DOHH2 (cell line): ENCODE results near the gene NDUFAF2.
"Not testable (repeated sequence)": the region's sequence is repeated elsewhere in the genome, so short reads cannot be mapped to it uniquely, and the experiment has no call there.

ENCODE experiments used
- H3F3A ChIP-seq: fragments of 200-600 bp; sonication (generic), shearing (Covaris generic); 2 replicates; pipeline ENCODE4 v1.6.0; 2016; ENCODE audit warnings: antibody characterized with exemption, mild to moderate bottlenecking; ENCODE audit not compliant: control insufficient read depth, insufficient read depth
- H3K27ac ChIP-seq: fragments of 200-600 bp; sonication (generic); 2 replicates; pipeline ENCODE4 v1.5.1; 2014; ENCODE audit warnings: low read depth, mild to moderate bottlenecking, low read length, moderate library complexity
- H3K27me3 ChIP-seq: fragments of 200-600 bp; sonication (generic); 2 replicates; pipeline ENCODE4 v1.6.1; 2014; ENCODE audit warnings: mild to moderate bottlenecking, low read length, mixed read lengths; ENCODE audit not compliant: control insufficient read depth
- H3K36me3 ChIP-seq: fragments of 200-600 bp; sonication (generic); 2 replicates; pipeline ENCODE4 v1.6.1; 2014; ENCODE audit warnings: mild to moderate bottlenecking, low read length, moderate library complexity, mixed read lengths; ENCODE audit not compliant: control insufficient read depth
- H3K4me1 ChIP-seq: fragments of 200-600 bp; sonication (generic); 2 replicates; pipeline ENCODE4 v1.6.1; 2014; ENCODE audit warnings: mild to moderate bottlenecking, low read length, mixed read lengths; ENCODE audit not compliant: control insufficient read depth
- H3K4me2 ChIP-seq: fragments of 200-600 bp; sonication (generic); 2 replicates; pipeline ENCODE4 v1.6.0; 2014; ENCODE audit warnings: mild to moderate bottlenecking, low read length, moderate library complexity
- H3K4me3 ChIP-seq: fragments of 200-600 bp; sonication (generic); 2 replicates; pipeline ENCODE4 v1.5.1; 2014; ENCODE audit warnings: mild to moderate bottlenecking, low read length, mixed read lengths
- H3K79me2 ChIP-seq: fragments of 200-600 bp; sonication (generic); 2 replicates; pipeline ENCODE4 v1.6.1; 2014; ENCODE audit warnings: mild to moderate bottlenecking, low read length, mixed read lengths; ENCODE audit not compliant: control insufficient read depth
- H3K9me2 ChIP-seq: fragments of 200-600 bp; sonication (generic); replicated peaks from 2 replicates; pipeline ENCODE4 v1.6.1; 2014; ENCODE audit warnings: mild to moderate bottlenecking, low read length, mixed read lengths; ENCODE audit not compliant: control insufficient read depth
- H3K9me3 ChIP-seq: fragments of 200-600 bp; sonication (generic); 2 replicates; pipeline ENCODE4 v1.6.1; 2014; ENCODE audit warnings: antibody characterized with exemption, low read length, mixed read lengths; ENCODE audit not compliant: control insufficient read depth, insufficient read depth
- H4K20me1 ChIP-seq: fragments of 200-600 bp; sonication (generic); 2 replicates; pipeline ENCODE4 v1.6.0; 2014; ENCODE audit warnings: low read depth, mild to moderate bottlenecking, antibody characterized with exemption, low read length, moderate library complexity; ENCODE audit not compliant: control insufficient read depth, insufficient read depth
- CTCF ChIP-seq: fragments of 200-600 bp; sonication (generic); IDR thresholded peaks from one replicate; pipeline ENCODE4 v1.5.1; 2014; ENCODE audit warnings: antibody characterized with exemption, mild to moderate bottlenecking, low read depth, low read length; ENCODE audit not compliant: poor library complexity, severe bottlenecking
- EZH2phosphoT487 ChIP-seq: fragments of 200-600 bp; sonication (generic); IDR thresholded peaks from 2 replicates; pipeline ENCODE4 v1.6.1; 2017; ENCODE audit warnings: borderline replicate concordance, mild to moderate bottlenecking, antibody characterized with exemption, low read length, moderate library complexity, mixed read lengths

Gene NDUFAF2

GRCh38 chr5:61085885-61086284 lies 140.9 kb downstream of the NDUFAF2 start:
- Histone ChIP-seq H3K9me2 (no peaks in the 10 kb centered on the region), H3K36me3 (peaks cover 3% of the 10 kb centered on the region; the same call in 1 of the 2 replicates), H3K27me3 (no peaks in the 10 kb centered on the region), H3K9me3 (no peaks in the 10 kb centered on the region), H4K20me1 (no peaks in the 10 kb centered on the region), H3K27ac (no peak overlapping the region), H3K4me3 (no peak overlapping the region), H3K4me1 (peaks cover 8% of the 10 kb centered on the region), H3K79me2 (no peaks in the 10 kb centered on the region), H3F3A (no peaks in the 10 kb centered on the region), H3K4me2 (no peak overlapping the region)
- no peak for TF ChIP-seq EZH2phosphoT487
- no peak for TF ChIP-seq CTCF

- Histone ChIP-seq H4K20me1 (no peaks in the 10 kb centered on the region), H3K4me1 (peaks cover 8% of the 10 kb centered on the region), H3K4me2 (no peak overlapping the region), H3K27ac (no peak overlapping the region), H3K4me3 (no peak overlapping the region), H3K27me3 (no peaks in the 10 kb centered on the region), H3K36me3 (peaks cover 3% of the 10 kb centered on the region; the same call in 1 of the 2 replicates), H3K9me2 (no peaks in the 10 kb centered on the region), H3F3A (no peaks in the 10 kb centered on the region), H3K79me2 (no peaks in the 10 kb centered on the region), H3K9me3 (no peaks in the 10 kb centered on the region)
- TF ChIP-seq EZH2phosphoT487 = no peak
- no peak for TF ChIP-seq CTCF
Measured at GRCh38 chr5:61087921-61088320, 142.9 kb downstream of the NDUFAF2 start.

GRCh38 chr5:61089351-61089750 lies 144.3 kb downstream of the NDUFAF2 start:
- Histone ChIP-seq H3K9me2 (no peaks in the 10 kb centered on the region), H3K9me3 (no peaks in the 10 kb centered on the region), H3K79me2 (no peaks in the 10 kb centered on the region), H3K4me2 (no peak overlapping the region), H3K36me3 (peaks cover 2% of the 10 kb centered on the region; the same call in 1 of the 2 replicates), H4K20me1 (no peaks in the 10 kb centered on the region), H3K4me3 (no peak overlapping the region), H3F3A (no peaks in the 10 kb centered on the region), H3K27ac (no peak overlapping the region), H3K4me1 (peaks cover 7% of the 10 kb centered on the region), H3K27me3 (no peaks in the 10 kb centered on the region)
- TF ChIP-seq EZH2phosphoT487 = no peak
- TF ChIP-seq CTCF = no peak

GRCh38 chr5:61093046-61093771 lies 148.2 kb downstream of the NDUFAF2 start:
- H3K4me3 ChIP-seq, H3K79me2 ChIP-seq, H3F3A ChIP-seq, H3K4me1 ChIP-seq, H4K20me1 ChIP-seq, H3K9me2 ChIP-seq, H3K27me3 ChIP-seq, H3K36me3 ChIP-seq, H3K9me3 ChIP-seq, H3K27ac ChIP-seq, H3K4me2 ChIP-seq: not testable (repeated sequence)
